Gastrocnemius medialis (tissue), 4 donors: ENCODE data around the gene IL17C.

Experiments
- CTCF ChIP-seq, 5 experiments: fragments of 450-650 bp in 3 of 5; fragments of 200-600 bp in 2 of 5; sonication (generic) in 2 of 5; IDR thresholded peaks in 4 of 5; conservative IDR thresholded peaks in 1 of 5; 1 replicate in 4 of 5; 2 replicates in 1 of 5; pipeline ENCODE4 v1.5.1; 2016 to 2019; ENCODE audit warnings: antibody characterized with exemption in 5 of 5, mild to moderate bottlenecking in 3 of 5, moderate library complexity in 3 of 5
- POLR2A ChIP-seq, 2 donors: fragments of 450-650 bp; IDR thresholded peaks; one replicate each; pipeline ENCODE4 v1.6.1; 2017; ENCODE audit warnings: antibody characterized with exemption in 2 of 2, mild to moderate bottlenecking in 2 of 2, moderate library complexity in 2 of 2

GRCh38 chr16:88608076-88608475 lies 30.3 kb upstream of the IL17C start:
- TF ChIP-seq CTCF (IDR thresholded peaks at IDR 0.05 in 4 of 5, conservative IDR thresholded peaks at IDR 0.05 in 1 of 5) (no peak), POLR2A (IDR thresholded peaks at IDR 0.05) (no peak)
